Osteoblast (primary cell): ENCODE measurements around the gene KIAA1671. TPM values are rescaled to one million over a fixed set of nuclear protein-coding genes. Genes with fewer than 3 reads are reported as not detected.
A peak's percentile ranks its signal among the peaks of the same experiment; 100 is the strongest.

Experiments
- DNase-seq: peaks from one replicate; pipeline ENCODE4 v3.0.0; 2011; ENCODE audit warnings: low spot score, mixed read lengths; ENCODE audit not compliant: insufficient read length; ENCODE audit errors: missing footprints
- H2AFZ ChIP-seq: 2 replicates; pipeline ENCODE4 v1.6.0; 2011; ENCODE audit warnings: mild to moderate bottlenecking, low read length
- H3K27ac ChIP-seq: 2 replicates; pipeline ENCODE4 v1.5.1; 2011; ENCODE audit warnings: mild to moderate bottlenecking, low read depth, low read length, moderate library complexity
- H3K27me3 ChIP-seq: 2 replicates; pipeline ENCODE4 v1.6.0; 2012; ENCODE audit warnings: mild to moderate bottlenecking, control low read depth, inconsistent platforms, low read length, moderate library complexity; ENCODE audit not compliant: insufficient read depth
- H3K36me3 ChIP-seq: 2 replicates; pipeline ENCODE4 v1.5.1; 2011; ENCODE audit warnings: mild to moderate bottlenecking, low read length, control low read depth, moderate library complexity; ENCODE audit not compliant: insufficient read depth
- H3K4me1 ChIP-seq: 2 replicates; pipeline ENCODE4 v1.5.1; 2011; ENCODE audit warnings: mild to moderate bottlenecking, low read length, control low read depth, moderate library complexity; ENCODE audit not compliant: insufficient read depth
- H3K4me2 ChIP-seq: 2 replicates; pipeline ENCODE4 v1.6.0; 2011; ENCODE audit warnings: mild to moderate bottlenecking, low read length; ENCODE audit not compliant: insufficient read depth
- H3K4me3 ChIP-seq: fragments of 200-600 bp; sonication (generic); 3 replicates; pipeline ENCODE4 v1.5.1; 2012; ENCODE audit warnings: mild to moderate bottlenecking, low read length, inconsistent platforms; ENCODE audit not compliant: insufficient read depth
- H3K79me2 ChIP-seq: 2 replicates; pipeline ENCODE4 v1.6.0; 2012; ENCODE audit warnings: mild to moderate bottlenecking, low read length, control low read depth, inconsistent platforms; ENCODE audit not compliant: insufficient read depth
- H3K9me3 ChIP-seq: 2 replicates; pipeline ENCODE4 v1.5.1; 2011; ENCODE audit warnings: low read depth, low read length, control low read depth
- H4K20me1 ChIP-seq: 2 replicates; pipeline ENCODE4 v1.6.0; 2012; ENCODE audit warnings: mild to moderate bottlenecking, low read length, control low read depth; ENCODE audit not compliant: insufficient read depth
- CTCF ChIP-seq: IDR thresholded peaks from 2 replicates; pipeline ENCODE4 v1.5.1; 2011; ENCODE audit warnings: mild to moderate bottlenecking, low read depth, low read length, moderate library complexity; ENCODE audit errors: extremely low read depth
- total RNA-seq: library from RNA; depleted of rRNA; stranded (reverse); fragments of >200 nt; gene quantifications from 2 replicates; pipeline ENCODE4 v1.2.3, GENCODE V29; 2012

Gene KIAA1671
- total RNA-seq, 1 donor = 16.6 TPM

DNA sequence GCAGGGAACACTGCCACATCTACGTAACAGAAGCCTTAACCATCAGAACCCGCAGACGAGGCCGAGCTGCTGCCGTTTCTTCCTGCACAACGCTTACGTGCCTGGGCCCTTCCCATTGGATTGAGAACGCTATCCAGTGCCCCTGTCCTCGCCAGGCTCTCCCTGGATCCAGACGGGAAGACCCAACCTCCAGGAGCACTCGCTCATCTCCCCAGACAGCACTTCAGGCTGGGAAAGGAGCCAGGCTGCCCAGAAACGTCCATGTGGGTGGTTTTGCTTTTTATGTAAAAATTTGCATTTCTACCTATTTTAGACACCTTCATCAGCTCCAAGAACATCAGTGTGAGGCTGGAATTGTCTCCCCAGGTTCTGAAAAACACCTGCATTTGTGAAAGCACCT, 239.9 kb downstream of the KIAA1671 start:
- no peaks in the 10 kb centered on the region for H3K4me1 ChIP-seq
- no peak overlapping the region for H3K4me2 ChIP-seq
- no peak for TF ChIP-seq CTCF
- H3K27ac ChIP-seq = no peak overlapping the region
- no peaks in the 10 kb centered on the region for H3K79me2 ChIP-seq
- no peaks in the 10 kb centered on the region for H4K20me1 ChIP-seq
- peaks cover 3% of the 10 kb centered on the region for H3K36me3 ChIP-seq
- H2AFZ ChIP-seq = no peak overlapping the region
- no peak overlapping the region for H3K4me3 ChIP-seq
- no peaks in the 10 kb centered on the region for H3K27me3 ChIP-seq
- H3K9me3 ChIP-seq = no peaks in the 10 kb centered on the region
- DNase-seq = peak; percentile 10

- Histone ChIP-seq H3K4me2 (no peak overlapping the region), H3K36me3 (peaks cover 3% of the 10 kb centered on the region), H3K27ac (no peak overlapping the region), H3K27me3 (no peaks in the 10 kb centered on the region), H3K4me3 (no peak overlapping the region), H3K9me3 (no peaks in the 10 kb centered on the region), H2AFZ (no peak overlapping the region), H4K20me1 (no peaks in the 10 kb centered on the region), H3K79me2 (no peaks in the 10 kb centered on the region), H3K4me1 (no peaks in the 10 kb centered on the region)
- TF ChIP-seq CTCF = no peak
- DNase-seq = peak; percentile 22
Observed at GRCh38 chr22:25193130-25193529, 240.6 kb downstream of the KIAA1671 start.

- Histone ChIP-seq H3K9me3 (no peaks in the 10 kb centered on the region), H3K4me2 (no peak overlapping the region), H2AFZ (no peak overlapping the region), H3K79me2 (no peaks in the 10 kb centered on the region), H3K27ac (no peak overlapping the region), H3K36me3 (peaks cover 3% of the 10 kb centered on the region), H3K4me1 (no peaks in the 10 kb centered on the region), H4K20me1 (no peaks in the 10 kb centered on the region), H3K4me3 (no peak overlapping the region), H3K27me3 (no peaks in the 10 kb centered on the region)
- no peak for TF ChIP-seq CTCF
- DNase-seq = peak; percentile 47
Observed at GRCh38 chr22:25193548-25193947, 241.0 kb downstream of the KIAA1671 start.

DNA sequence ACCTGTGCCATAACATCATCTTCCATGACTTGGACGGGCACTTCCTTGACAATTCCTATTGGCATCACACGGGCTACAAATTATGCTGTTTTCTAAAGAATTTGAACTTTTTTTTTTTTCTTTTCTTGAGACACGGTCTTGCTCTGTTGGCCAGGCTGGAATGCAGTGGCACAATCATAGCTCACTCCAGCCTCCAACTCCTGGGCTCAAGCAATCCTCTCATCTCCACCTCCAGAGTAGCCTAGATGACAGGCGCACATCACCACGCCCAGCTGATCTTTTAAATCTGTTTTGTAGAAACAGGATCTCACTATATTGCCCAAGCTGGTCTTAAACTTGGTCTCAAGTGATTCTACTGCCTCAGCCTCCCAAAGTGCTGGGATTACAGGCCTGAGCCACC, 243.8 kb downstream of the KIAA1671 start:
- Histone ChIP-seq H3K4me2 (no peak overlapping the region), H3K27ac (no peak overlapping the region), H4K20me1 (no peaks in the 10 kb centered on the region), H3K4me3 (no peak overlapping the region), H3K9me3 (no peaks in the 10 kb centered on the region), H3K4me1 (no peaks in the 10 kb centered on the region), H2AFZ (no peak overlapping the region), H3K79me2 (no peaks in the 10 kb centered on the region), H3K27me3 (no peaks in the 10 kb centered on the region), H3K36me3 (peaks cover 2% of the 10 kb centered on the region)
- no peak for DNase-seq
- TF ChIP-seq CTCF = no peak
